Gastrocnemius medialis (tissue), 4 donors: ENCODE data around the gene SYT9. TPM values are rescaled to one million over a fixed set of nuclear protein-coding genes. Genes with fewer than 3 reads are reported as not detected.

Experiments
- ATAC-seq, 2 donors: fragments of 150-250 bp; one replicate each; pipeline ENCODE4 v1.9.1; 2016
- DNase-seq, 2 donors: peaks; one replicate each; pipeline ENCODE4 v3.0.0-alpha.2; 2019
- H3K27ac ChIP-seq, 4 donors: fragments of 200-600 bp; sonication (generic); 1 replicate in 1 of 4; 2 replicates in 3 of 4; pipeline ENCODE4 v1.5.1; 2016 to 2018; ENCODE audit warnings: mild to moderate bottlenecking in 2 of 4, moderate library complexity in 1 of 4
- H3K27me3 ChIP-seq, 3 donors: fragments of 200-600 bp; sonication (generic) in 2 of 3; 1 replicate in 1 of 3; 2 replicates in 2 of 3; pipeline versions ENCODE4 v1.5.1 to v1.6.0; 2016 to 2019; ENCODE audit warnings: mild to moderate bottlenecking in 1 of 3, moderate library complexity in 1 of 3
- H3K36me3 ChIP-seq, 2 donors: fragments of 200-600 bp; sonication (generic) in 1 of 2; one replicate each; pipeline ENCODE4 v1.5.1; 2017 to 2018
- H3K4me1 ChIP-seq, 2 donors: fragments of 200-600 bp; sonication (generic) in 1 of 2; one replicate each; pipeline ENCODE4 v1.5.1; 2016 to 2017; ENCODE audit warnings: mild to moderate bottlenecking in 2 of 2
- H3K4me3 ChIP-seq, 4 donors: fragments of 200-600 bp; sonication (generic) in 3 of 4; 1 replicate in 1 of 4; 2 replicates in 3 of 4; pipeline ENCODE4 v1.5.1; 2016 to 2019; ENCODE audit warnings: mild to moderate bottlenecking in 2 of 4
- H3K9me3 ChIP-seq, 3 donors: fragments of 200-600 bp; sonication (generic) in 2 of 3; 1 replicate in 1 of 3; 2 replicates in 2 of 3; pipeline ENCODE4 v1.5.1; 2016 to 2019
- CTCF ChIP-seq, 5 experiments: fragments of 450-650 bp in 3 of 5; fragments of 200-600 bp in 2 of 5; sonication (generic) in 2 of 5; IDR thresholded peaks in 4 of 5; conservative IDR thresholded peaks in 1 of 5; 1 replicate in 4 of 5; 2 replicates in 1 of 5; pipeline ENCODE4 v1.5.1; 2016 to 2019; ENCODE audit warnings: antibody characterized with exemption in 5 of 5, mild to moderate bottlenecking in 3 of 5, moderate library complexity in 3 of 5
- POLR2A ChIP-seq, 2 donors: fragments of 450-650 bp; IDR thresholded peaks; one replicate each; pipeline ENCODE4 v1.6.1; 2017; ENCODE audit warnings: antibody characterized with exemption in 2 of 2, mild to moderate bottlenecking in 2 of 2, moderate library complexity in 2 of 2
- in situ Hi-C, 4 donors: fragments of 200-750 bp; cut with MboI; loops; one replicate each; pipeline versions ENCODE4 v1.15.0 to v1.8.0; 2017; ENCODE audit warnings: low sequenced_read_pairs in 4 of 4
- intact Hi-C: fragments of 100-400 bp; cut with DNase I; formaldehyde crosslinking; loops from one replicate; pipeline ENCODE4 v1.15.1; 2023; ENCODE audit warnings: low total_unique reads
- total RNA-seq, 4 donors: library from RNA; depleted of rRNA; stranded (reverse); fragments of >200 nt; gene quantifications; one replicate each; pipeline versions ENCODE4 v1.1.0 to v1.2.3, GENCODE V29; 2016

Gene SYT9
- total RNA-seq, 4 donors from 2014 or later, result 0.09 TPM; not detected in 3

GRCh38 chr11:7467652-7468051, 215.9 kb downstream of the SYT9 start:
- Histone ChIP-seq H3K9me3 (no peaks in the 10 kb centered on the region), H3K27me3 (no peaks in the 10 kb centered on the region), H3K27ac (no peak overlapping the region), H3K4me3 (no peak overlapping the region), H3K36me3 (no peaks in the 10 kb centered on the region), H3K4me1 (no peaks in the 10 kb centered on the region)
- ATAC-seq, result no peak
- TF ChIP-seq CTCF (IDR thresholded peaks at IDR 0.05 in 4 of 5, conservative IDR thresholded peaks at IDR 0.05 in 1 of 5) (no peak), POLR2A (IDR thresholded peaks at IDR 0.05) (no peak)
- DNase-seq, result no peak
- intact Hi-C loops (no loop called here), in situ Hi-C loops (no loop called here)

GRCh38 chr11:7469351-7469865, 217.7 kb downstream of the SYT9 start:
- ATAC-seq, result no peak
- DNase-seq, result no peak
- Histone ChIP-seq H3K36me3 (no peaks in the 10 kb centered on the region), H3K4me1 (no peaks in the 10 kb centered on the region), H3K9me3 (no peaks in the 10 kb centered on the region), H3K4me3 (no peak overlapping the region), H3K27ac (no peak overlapping the region), H3K27me3 (no peaks in the 10 kb centered on the region)
- intact Hi-C loops (no loop called here), in situ Hi-C loops (no loop called here)
- no peak for TF ChIP-seq POLR2A (IDR thresholded peaks at IDR 0.05)
- TF ChIP-seq CTCF (IDR thresholded peaks at IDR 0.05 in 4 of 5, conservative IDR thresholded peaks at IDR 0.05 in 1 of 5), result no peak

GRCh38 chr11:7471071-7471470, 219.4 kb downstream of the SYT9 start:
- H3K9me3 ChIP-seq, result no peaks in the 10 kb centered on the region
- intact Hi-C loops, result no loop called here
- H3K4me3 ChIP-seq, result no peak overlapping the region
- no peak overlapping the region for H3K27ac ChIP-seq
- no peak for TF ChIP-seq POLR2A (IDR thresholded peaks at IDR 0.05)
- no peak for TF ChIP-seq CTCF (IDR thresholded peaks at IDR 0.05 in 4 of 5, conservative IDR thresholded peaks at IDR 0.05 in 1 of 5)
- H3K36me3 ChIP-seq, result no peaks in the 10 kb centered on the region
- no peak for DNase-seq
- ATAC-seq, result no peak
- no peaks in the 10 kb centered on the region for H3K4me1 ChIP-seq
- in situ Hi-C loops, result no loop called here
- H3K27me3 ChIP-seq, result no peaks in the 10 kb centered on the region

GRCh38 chr11:7473717-7474116, 222.0 kb downstream of the SYT9 start:
- peak; percentile 52 to 75 for ATAC-seq
- Histone ChIP-seq H3K36me3 (no peaks in the 10 kb centered on the region), H3K4me1 (no peaks in the 10 kb centered on the region), H3K9me3 (no peaks in the 10 kb centered on the region), H3K4me3 (no peak overlapping the region), H3K27me3 (no peaks in the 10 kb centered on the region), H3K27ac (no peak overlapping the region)
- no peak for TF ChIP-seq CTCF (IDR thresholded peaks at IDR 0.05 in 4 of 5, conservative IDR thresholded peaks at IDR 0.05 in 1 of 5)
- in situ Hi-C loops (no loop called here), intact Hi-C loops (no loop called here)
- DNase-seq, result peak in 1 of 2 donors; percentile 23

- TF ChIP-seq POLR2A (IDR thresholded peaks at IDR 0.05), result no peak
- TF ChIP-seq CTCF (IDR thresholded peaks at IDR 0.05 in 4 of 5, conservative IDR thresholded peaks at IDR 0.05 in 1 of 5), result no peak
- in situ Hi-C loops, result no loop called here
- ATAC-seq, result no peak
These were observed 228.4 kb downstream of the SYT9 start for GRCh38 chr11:7480113-7480512.

More at GRCh38 chr11:7480113-7480512, 228.4 kb downstream of the SYT9 start:
- H3K4me1 ChIP-seq, result no peaks in the 10 kb centered on the region
- H3K27ac ChIP-seq, result no peak overlapping the region
- H3K9me3 ChIP-seq, result no peaks in the 10 kb centered on the region
- intact Hi-C loops, result no loop called here
- DNase-seq, result no peak
- H3K4me3 ChIP-seq, result no peak overlapping the region
- no peaks in the 10 kb centered on the region for H3K27me3 ChIP-seq
- H3K36me3 ChIP-seq, result no peaks in the 10 kb centered on the region
